Muscle of arm (tissue), 12 donors: ENCODE results near the gene ILK. TPM values are rescaled to one million over a fixed set of nuclear protein-coding genes. Genes with fewer than 3 reads are reported as not detected.

ENCODE experiments used
- DNase-seq: peaks from one replicate; pipeline ENCODE4 v3.0.0-alpha.2; 2013
- polyA plus RNA-seq, 12 donors: library from polyadenylated mRNA; unstranded; fragments of 120-200 nt; gene quantifications; one replicate each; pipeline ENCODE4 v1.2.1, GENCODE V29; 2013; ENCODE audit not compliant: insufficient read length in 12 of 12

ILK gene
- polyA plus RNA-seq, 12 donors: 120 to 152 (median 136) TPM; not detected in 1

GRCh38 chr11:6654281-6655019 is 50.9 kb downstream of the ILK start:
- DNase-seq: no peak

DNA sequence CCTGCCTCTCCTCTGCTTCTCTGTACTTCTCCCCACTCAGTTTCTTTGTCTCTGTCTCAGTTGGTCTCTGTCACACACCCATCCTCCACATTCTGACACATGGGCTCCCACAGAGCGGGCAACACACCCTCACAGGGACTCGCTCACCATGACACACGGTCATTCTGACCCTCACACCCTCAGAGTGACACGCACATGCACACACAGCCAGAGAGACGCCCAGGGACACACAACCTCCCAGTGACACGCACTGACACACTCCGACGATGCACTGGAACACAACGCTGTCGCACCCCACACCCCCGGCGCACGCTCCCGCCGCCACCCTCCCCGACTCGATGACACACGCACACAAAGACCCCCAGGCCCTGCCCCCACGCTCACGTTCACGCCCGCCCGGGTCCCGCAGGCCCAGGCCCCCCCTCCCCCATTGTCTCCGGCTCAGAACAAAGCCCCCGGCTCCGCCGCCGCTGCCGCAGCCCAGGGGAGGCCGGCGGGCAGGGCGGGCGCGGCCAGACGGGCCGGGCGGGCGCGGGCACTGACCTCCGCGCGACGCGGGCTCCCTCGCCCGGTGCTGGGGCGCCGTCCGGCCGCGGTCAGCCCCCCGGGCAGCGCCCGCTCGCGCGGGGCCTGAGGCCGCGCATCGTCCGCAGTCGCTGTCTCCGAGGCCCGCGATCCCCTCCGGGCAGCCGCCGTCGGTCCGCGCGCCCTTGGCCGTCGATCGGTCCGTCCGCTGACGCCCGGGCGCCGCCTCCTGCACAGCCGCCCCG is 51.6 kb downstream of the ILK start:
- DNase-seq: peak; percentile 59

DNA sequence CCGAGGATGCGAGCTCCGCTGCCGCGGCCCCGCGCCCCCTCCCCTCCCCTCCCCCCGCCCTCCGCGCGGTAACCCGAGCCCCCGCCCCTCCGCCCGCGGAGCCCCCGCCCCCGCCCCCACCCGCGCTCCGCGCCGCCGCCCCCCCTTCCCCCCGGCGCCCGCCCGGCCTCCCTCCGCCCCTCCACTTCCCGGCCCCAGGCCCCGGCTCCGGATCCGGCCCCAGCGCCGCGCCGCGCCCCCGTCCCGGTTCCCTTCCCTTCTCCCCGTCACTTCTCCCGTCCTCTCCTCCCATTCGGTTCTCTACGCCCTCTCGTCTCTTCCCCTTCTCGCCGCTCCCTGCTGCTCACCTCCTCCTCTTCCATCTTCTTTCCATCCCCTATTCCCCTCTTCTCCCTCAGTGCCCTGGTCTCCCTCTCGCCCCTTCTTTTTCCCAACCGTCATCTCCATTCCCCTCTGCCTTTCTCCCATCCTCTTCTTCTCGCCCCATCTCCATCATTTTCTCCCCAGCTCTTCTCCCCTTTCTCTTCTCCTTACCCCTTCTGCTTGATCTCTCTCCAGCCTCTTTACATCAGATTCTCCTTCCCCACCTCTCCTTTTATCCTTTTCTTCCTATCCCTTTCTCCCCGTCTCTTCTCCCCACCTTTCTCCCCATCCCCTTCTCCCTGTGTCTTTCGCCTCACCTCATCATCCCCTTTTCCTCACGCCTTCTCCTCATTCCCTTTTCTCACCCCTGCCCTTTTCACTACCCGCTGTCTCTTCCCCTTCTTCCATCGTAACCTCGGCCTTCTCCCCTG is 52.4 kb downstream of the ILK start, which contains the start of gene DCHS1:
Gene DCHS1, minus strand, starts transcription at position 20 of the 794 bp plus-strand sequence. CDS start 14,196 bp downstream, outside the sequence.
- peak; percentile 70 for DNase-seq

DNA sequence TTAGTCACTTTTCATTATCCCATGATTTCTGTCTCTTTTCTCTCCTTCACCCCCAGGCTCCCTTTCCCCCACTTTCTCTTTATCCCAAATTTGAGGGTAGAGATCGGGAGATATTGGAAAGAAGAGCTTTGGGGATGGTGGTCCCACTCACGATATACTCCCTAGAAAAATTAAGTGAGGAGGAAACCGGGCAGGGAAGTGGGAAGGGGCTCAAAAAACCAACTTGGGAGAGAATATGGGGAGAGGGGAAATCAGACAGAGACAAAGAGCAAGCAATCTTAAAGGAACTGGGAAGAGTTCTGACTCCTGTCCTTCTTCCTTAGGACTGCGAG is 53.0 kb downstream of the ILK start:
- no peak for DNase-seq

DNA sequence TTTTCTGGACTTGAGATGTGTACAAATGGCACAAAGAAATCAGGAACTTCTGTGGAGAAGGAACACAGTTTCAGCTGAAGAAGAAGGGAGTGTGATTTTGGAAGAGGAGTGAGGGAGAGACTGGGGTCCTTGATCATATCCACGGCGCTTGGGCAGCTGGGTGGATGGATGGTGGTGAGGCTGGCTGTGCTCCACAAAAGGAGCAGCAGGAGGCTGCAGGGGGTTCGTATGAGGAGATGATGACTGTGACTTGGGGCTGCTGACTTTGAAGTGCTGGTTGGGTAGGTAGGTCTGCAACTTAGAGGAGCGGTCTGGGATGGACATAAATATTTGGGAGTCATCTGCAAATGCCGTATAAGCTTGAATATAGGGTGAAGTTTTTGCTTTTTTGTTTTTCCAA is 53.4 kb downstream of the ILK start:
- no peak for DNase-seq

GRCh38 chr11:6657346-6657745 is 53.8 kb downstream of the ILK start:
- no peak for DNase-seq

- DNase-seq: no peak
Measured at GRCh38 chr11:6658647-6659046, 55.1 kb downstream of the ILK start.

Other genes starting within 250 kb of the ILK start
- gene SMPD1, start 213.3 kb upstream of the ILK start, polyA plus RNA-seq: 10 to 100 TPM in 10 of 12 donors, 1 to 10 TPM in 1, not detected in 1; 9.7 to 28.5 (median 23.4) TPM
- gene APBB1, start 184.7 kb upstream of the ILK start, polyA plus RNA-seq: 10 to 100 TPM in 11 of 12 donors, not detected in 1; 20.5 to 32.5 (median 28.1) TPM
- gene HPX, start 162.8 kb upstream of the ILK start, polyA plus RNA-seq: 1 to 10 TPM in 10 of 12 donors, not detected in 2; 1.1 to 6.6 (median 1.8) TPM
- 10 to 100 TPM in 11 of 12 donors, not detected in 1; 11.3 to 27.6 (median 13.7) TPM for gene TRIM3, start 129.8 kb upstream of the ILK start, polyA plus RNA-seq
- 10 to 100 TPM in 11 of 12 donors, not detected in 1; 25.7 to 57.2 (median 34.5) TPM for gene ARFIP2, start 122.4 kb upstream of the ILK start, polyA plus RNA-seq
- gene TIMM10B, start 122.3 kb upstream of the ILK start, polyA plus RNA-seq: 10 to 100 TPM in 11 of 12 donors, not detected in 1; 14.6 to 24.2 (median 20.1) TPM
- 10 to 100 TPM in 4 of 12 donors, 1 to 10 TPM in 7, not detected in 1; 3.7 to 12.6 (median 8.2) TPM for gene DNHD1, start 106.5 kb upstream of the ILK start, polyA plus RNA-seq
- 10 to 100 TPM in 11 of 12 donors, not detected in 1; 18.6 to 23.3 (median 19.2) TPM for gene RRP8, start 158 bp upstream of the ILK start, polyA plus RNA-seq
- 100 to 1,000 TPM in 8 of 12 donors, 10 to 100 TPM in 3, not detected in 1; 54.3 to 126 (median 109) TPM for gene TAF10, start 8.4 kb downstream of the ILK start, polyA plus RNA-seq
- gene TPP1, start 15.6 kb downstream of the ILK start, polyA plus RNA-seq: 10 to 100 TPM in 11 of 12 donors, not detected in 1; 37.1 to 78.2 (median 41.9) TPM
- gene DCHS1, start 52.0 kb downstream of the ILK start, polyA plus RNA-seq: 10 to 100 TPM in 11 of 12 donors, not detected in 1; 32.3 to 51.2 (median 39.6) TPM
- gene MRPL17, start 79.6 kb downstream of the ILK start, polyA plus RNA-seq: 10 to 100 TPM in 11 of 12 donors, not detected in 1; 53.7 to 70.9 (median 61.2) TPM
- under 1 TPM in 2 of 12 donors, not detected in 10; 0.04 to 0.21 TPM for gene OR2AG2, start 168.2 kb downstream of the ILK start, polyA plus RNA-seq
- gene OR2AG1, start 179.2 kb downstream of the ILK start, polyA plus RNA-seq: under 1 TPM in 1 of 12 donors, not detected in 11; 0.03 TPM
- not detected for gene OR6A2, start 195.9 kb downstream of the ILK start, polyA plus RNA-seq
- gene OR10A5, start 241.9 kb downstream of the ILK start, polyA plus RNA-seq: not detected